ENCODE data around the gene SLC25A21.

SLC25A21 gene

GRCh38 chr14:36807727-36808126, 364.7 kb downstream of the SLC25A21 start:
- Histone ChIP-seq H3K36me3 (ENCODE audit: control insufficient read depth, low read length) (no peaks in the 10 kb centered on the region), H3K9me2 (replicated peaks; ENCODE audit: control insufficient read depth, low read length) (no peaks in the 10 kb centered on the region; the same call in 1 of the 2 replicates), H3K4me1 (ENCODE audit: control insufficient read depth, low read length) (no peaks in the 10 kb centered on the region), H3K4me2 (ENCODE audit: low read length) (no peak overlapping the region), H3F3A (ENCODE audit: control insufficient read depth, insufficient read depth) (no peaks in the 10 kb centered on the region), H3K79me2 (ENCODE audit: control insufficient read depth, low read length) (no peaks in the 10 kb centered on the region), H3K9me3 (ENCODE audit: control insufficient read depth, insufficient read depth, low read length) (no peaks in the 10 kb centered on the region), H4K20me1 (ENCODE audit: control insufficient read depth, insufficient read depth, low read depth, low read length) (no peaks in the 10 kb centered on the region), H3K27ac (ENCODE audit: low read depth, low read length) (no peak overlapping the region), H3K27me3 (ENCODE audit: control insufficient read depth, low read length) (no peaks in the 10 kb centered on the region), H3K4me3 (ENCODE audit: low read length) (no peak overlapping the region)
- TF ChIP-seq CTCF (IDR thresholded peaks at IDR 0.05; ENCODE audit: low read depth, low read length, poor library complexity, severe bottlenecking) = no peak
- no peak for TF ChIP-seq EZH2phosphoT487 (IDR thresholded peaks at IDR 0.05; ENCODE audit: borderline replicate concordance, low read length)

DNA sequence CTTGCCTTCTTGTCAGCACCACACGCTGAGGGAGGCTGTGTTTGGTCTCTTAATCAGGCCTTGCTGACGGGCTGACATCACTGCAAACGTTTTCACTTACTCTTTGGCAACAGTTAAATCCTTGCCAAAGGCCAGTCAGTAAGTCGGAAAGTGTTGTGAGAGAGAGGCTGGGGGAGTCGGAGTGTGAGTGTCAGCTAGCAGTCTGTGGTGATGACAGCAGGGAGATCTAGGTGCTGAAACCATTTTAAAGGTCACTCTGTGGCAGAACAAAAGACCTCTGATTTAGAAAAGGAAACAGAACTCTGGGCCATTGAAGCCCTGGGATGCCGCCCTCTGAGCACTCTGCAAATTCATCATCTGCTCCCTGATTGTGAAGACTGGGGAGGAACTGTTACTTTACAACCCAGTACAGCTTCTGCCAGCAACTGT, 367.3 kb downstream of the SLC25A21 start:
- H3K27ac ChIP-seq (ENCODE audit: low read depth, low read length) = no peak overlapping the region

GRCh38 chr14:36797634-36798033, 374.8 kb downstream of the SLC25A21 start:
- no peak overlapping the region for H3K27ac ChIP-seq (ENCODE audit: low read depth, low read length)
- no peaks in the 10 kb centered on the region for H3F3A ChIP-seq (ENCODE audit: control insufficient read depth, insufficient read depth)
- no peak overlapping the region for H3K4me2 ChIP-seq (ENCODE audit: low read length)
- H3K27me3 ChIP-seq (ENCODE audit: control insufficient read depth, low read length) = no peaks in the 10 kb centered on the region
- H3K4me3 ChIP-seq (ENCODE audit: low read length) = no peak overlapping the region
- H3K79me2 ChIP-seq (ENCODE audit: control insufficient read depth, low read length) = no peaks in the 10 kb centered on the region
- H4K20me1 ChIP-seq (ENCODE audit: control insufficient read depth, insufficient read depth, low read depth, low read length) = no peaks in the 10 kb centered on the region
- H3K4me1 ChIP-seq (ENCODE audit: control insufficient read depth, low read length) = no peaks in the 10 kb centered on the region
- H3K9me2 ChIP-seq (replicated peaks; ENCODE audit: control insufficient read depth, low read length) = no peaks in the 10 kb centered on the region; the same call in 1 of the 2 replicates
- H3K36me3 ChIP-seq (ENCODE audit: control insufficient read depth, low read length) = no peaks in the 10 kb centered on the region
- TF ChIP-seq CTCF (IDR thresholded peaks at IDR 0.05; ENCODE audit: low read depth, low read length, poor library complexity, severe bottlenecking) (no peak), EZH2phosphoT487 (IDR thresholded peaks at IDR 0.05; ENCODE audit: borderline replicate concordance, low read length) (no peak)
- H3K9me3 ChIP-seq (ENCODE audit: control insufficient read depth, insufficient read depth, low read length) = no peaks in the 10 kb centered on the region

More for the DNA sequence above, 367.3 kb downstream of the SLC25A21 start:
- H3K4me3 ChIP-seq (ENCODE audit: low read length) = no peak overlapping the region
- TF ChIP-seq CTCF (IDR thresholded peaks at IDR 0.05; ENCODE audit: low read depth, low read length, poor library complexity, severe bottlenecking) (no peak), EZH2phosphoT487 (IDR thresholded peaks at IDR 0.05; ENCODE audit: borderline replicate concordance, low read length) (no peak)
- H3K36me3 ChIP-seq (ENCODE audit: control insufficient read depth, low read length) = no peaks in the 10 kb centered on the region
- H3K27me3 ChIP-seq (ENCODE audit: control insufficient read depth, low read length) = no peaks in the 10 kb centered on the region
- no peak overlapping the region for H3K4me2 ChIP-seq (ENCODE audit: low read length)
- H3K4me1 ChIP-seq (ENCODE audit: control insufficient read depth, low read length) = no peaks in the 10 kb centered on the region
- no peaks in the 10 kb centered on the region for H3F3A ChIP-seq (ENCODE audit: control insufficient read depth, insufficient read depth)
- H3K79me2 ChIP-seq (ENCODE audit: control insufficient read depth, low read length) = no peaks in the 10 kb centered on the region
- no peaks in the 10 kb centered on the region for H4K20me1 ChIP-seq (ENCODE audit: control insufficient read depth, insufficient read depth, low read depth, low read length)
- no peaks in the 10 kb centered on the region; the same call in 1 of the 2 replicates for H3K9me2 ChIP-seq (replicated peaks; ENCODE audit: control insufficient read depth, low read length)
- no peaks in the 10 kb centered on the region for H3K9me3 ChIP-seq (ENCODE audit: control insufficient read depth, insufficient read depth, low read length)

Data from DOHH2 (cell line).